HepG2 (cell line): ENCODE measurements around the gene SIGLEC1. TPM values are rescaled to one million over a fixed set of nuclear protein-coding genes. Genes with fewer than 3 reads are reported as not detected.

Experiments
- ATAC-seq: fragments of 200-7000 bp; cut with Tn5 transposase; 3 replicates; pipeline ENCODE4 v1.9.1; 2020; ENCODE audit warnings: mild to moderate bottlenecking, moderate library complexity
- BruUV-seq: library from RNA; stranded (reverse); fragments of 400-500 nt; replicated peaks from 2 replicates; lab custom pipeline; 2021; lab: Mats Ljungman, UMichigan
- CTCF ChIA-PET: fragments of 300-600 bp; formaldehyde crosslinking; extraction: SDS; loops from one replicate; lab custom pipeline; 2021; ENCODE audit warnings: low total read pairs, inconsistent platforms, low intra/inter-chr PET ratio; lab: Yijun Ruan, JAX
- POLR2A ChIA-PET: fragments of 350-600 bp; sonication (Branson Sonifier 250); formaldehyde crosslinking; loops from one replicate; lab custom pipeline; 2020; ENCODE audit warnings: antibody characterized with exemption, inconsistent platforms; lab: Yijun Ruan, JAX
- DNase-seq: peaks from one replicate; pipeline ENCODE4 v3.0.0-alpha.2; 2015; ENCODE audit warnings: low spot score
- FAIRE-seq: peaks from 3 replicates; lab custom pipeline; 2011; peaks lifted over from hg19 to GRCh38; lab: Jason Lieb, UNC
- H2AFZ ChIP-seq: one replicate; pipeline ENCODE4 v1.6.1; 2011; ENCODE audit warnings: low read length, inconsistent platforms
- H3K27ac ChIP-seq: fragments of 300-600 bp; 3 replicates; pipeline ENCODE4 v1.8.0; 2011; ENCODE audit warnings: mixed run types, mild to moderate bottlenecking, mixed read lengths, low read length, inconsistent platforms; ENCODE audit not compliant: insufficient read depth; ENCODE audit errors: extremely low read length
- H3K27me3 ChIP-seq, 2 experiments: fragments of 200-600 bp in 1 of 2; 2 replicates in 1 of 2; 3 replicates in 1 of 2; pipeline versions ENCODE4 v1.6.0 to v1.8.0; 2011; ENCODE audit warnings: low read length in 2 of 2, mild to moderate bottlenecking in 2 of 2, moderate library complexity in 2 of 2, inconsistent platforms in 1 of 2; ENCODE audit not compliant: insufficient read depth in 2 of 2, control insufficient read depth in 1 of 2
- H3K36me3 ChIP-seq, 2 experiments: fragments of 200-600 bp in 1 of 2; replicated peaks in 1 of 2; 2 replicates in 1 of 2; 3 replicates in 1 of 2; pipeline versions ENCODE4 v1.5.1 to v1.8.0; 2011; ENCODE audit warnings: low read length in 2 of 2, inconsistent platforms in 1 of 2; ENCODE audit not compliant: insufficient read depth in 2 of 2, control insufficient read depth in 1 of 2
- H3K4me1 ChIP-seq: 2 replicates; pipeline ENCODE4 v1.5.1; 2012; ENCODE audit warnings: low read length, inconsistent platforms; ENCODE audit not compliant: insufficient read depth
- H3K4me2 ChIP-seq: 2 replicates; pipeline ENCODE4 v1.6.0; 2011; ENCODE audit warnings: low read depth, low read length, inconsistent platforms
- H3K4me3 ChIP-seq, 3 experiments: fragments of 200-600 bp in 1 of 3; sonication (generic), shearing (Covaris generic) in 1 of 3; replicated peaks in 1 of 3; 2 replicates each; pipeline ENCODE4 v1.5.1; 2011 to 2016; ENCODE audit warnings: low read length in 3 of 3, inconsistent platforms in 2 of 3, low read depth in 2 of 3, mild to moderate bottlenecking in 2 of 3, control low read depth in 1 of 3, mixed read lengths in 1 of 3; ENCODE audit not compliant: insufficient read depth in 1 of 3
- H3K79me2 ChIP-seq: one replicate; pipeline ENCODE4 v1.6.1; 2011; ENCODE audit warnings: low read length, inconsistent platforms; ENCODE audit not compliant: insufficient read depth
- H3K9ac ChIP-seq: 2 replicates; pipeline ENCODE4 v1.6.0; 2011; ENCODE audit warnings: mild to moderate bottlenecking, low read depth, low read length, inconsistent platforms; ENCODE audit not compliant: insufficient read depth
- H3K9me3 ChIP-seq: 2 replicates; pipeline ENCODE4 v1.5.1; 2012; ENCODE audit warnings: mild to moderate bottlenecking, low read length
- H4K20me1 ChIP-seq: 2 replicates; pipeline ENCODE4 v1.6.0; 2011; ENCODE audit warnings: inconsistent platforms, mild to moderate bottlenecking, low read length, moderate library complexity; ENCODE audit not compliant: insufficient read depth
- ETV5 ChIP-seq: IDR thresholded peaks from 2 replicates; pipeline ENCODE4 v1.6.1; 2018; ENCODE audit warnings: missing biosample characterization, missing genetic modification reagents, inconsistent platforms, borderline replicate concordance
- HNF4G ChIP-seq, 2 experiments: sonication (generic) in 1 of 2; formaldehyde crosslinking in 1 of 2; IDR thresholded peaks; 2 replicates each; pipeline versions ENCODE4 v1.4.0 to v1.6.1; 2011 to 2020; ENCODE audit warnings: borderline replicate concordance in 2 of 2, low read depth in 2 of 2, mild to moderate bottlenecking in 2 of 2, low read length in 1 of 2, missing genetic modification reagents in 1 of 2, moderate library complexity in 1 of 2
- KAT2B ChIP-seq: fragments of 150-350 bp; IDR thresholded peaks from 2 replicates; pipeline ENCODE4 v1.6.1; 2014; ENCODE audit warnings: low read depth, low read length, borderline replicate concordance
- KDM4B ChIP-seq: sonication (generic); formaldehyde crosslinking; IDR thresholded peaks from 2 replicates; pipeline ENCODE4 v1.4.0; 2020; ENCODE audit warnings: missing genetic modification reagents
- NCOA5 ChIP-seq: sonication (generic); formaldehyde crosslinking; IDR thresholded peaks from 2 replicates; pipeline ENCODE4 v1.4.0; 2020; ENCODE audit warnings: missing genetic modification reagents
- PITX1 ChIP-seq: sonication (generic); formaldehyde crosslinking; IDR thresholded peaks from 2 replicates; pipeline ENCODE4 v1.5.1; 2020; ENCODE audit warnings: mild to moderate bottlenecking, missing genetic modification reagents
- PRDM15 ChIP-seq: sonication (generic); formaldehyde crosslinking; IDR thresholded peaks from 2 replicates; pipeline ENCODE4 v1.4.0; 2020; ENCODE audit warnings: missing genetic modification reagents
- RARA ChIP-seq: IDR thresholded peaks from 2 replicates; pipeline ENCODE4 v1.6.1; 2016; ENCODE audit warnings: missing genetic modification reagents, missing compliant biosample characterization
- SKI ChIP-seq: fragments of 450-650 bp; IDR thresholded peaks from one replicate; pipeline ENCODE4 v1.6.1; 2018; ENCODE audit warnings: mild to moderate bottlenecking; ENCODE audit not compliant: partially characterized antibody
- XRCC5 ChIP-seq: fragments of 200-400 bp; formaldehyde crosslinking; optimal IDR thresholded peaks from 2 replicates; pipeline ENCODE3; 2017; ENCODE audit warnings: mild to moderate bottlenecking, low read length
- ZNF101 ChIP-seq: sonication (generic); formaldehyde crosslinking; IDR thresholded peaks from 2 replicates; pipeline ENCODE4 v1.4.0; 2020; ENCODE audit warnings: mild to moderate bottlenecking, low read depth, missing genetic modification reagents, borderline replicate concordance
- ZNF407 ChIP-seq: sonication (generic); formaldehyde crosslinking; IDR thresholded peaks from one replicate; pipeline ENCODE4 v1.5.1; 2020; ENCODE audit warnings: mild to moderate bottlenecking, missing genetic modification reagents; ENCODE audit errors: not compliant biosample characterization
- ZNF446 ChIP-seq: sonication (generic); formaldehyde crosslinking; IDR thresholded peaks from 2 replicates; pipeline ENCODE4 v1.5.0; 2020; ENCODE audit warnings: mild to moderate bottlenecking, missing genetic modification reagents
- ZNF678 ChIP-seq: sonication (generic); formaldehyde crosslinking; IDR thresholded peaks from 2 replicates; pipeline ENCODE4 v1.4.0; 2020; ENCODE audit warnings: mild to moderate bottlenecking, missing genetic modification reagents
- WGBS: methylation state at CpG from one replicate; pipeline ENCODE4 v1.1.6; 2017; ENCODE audit warnings: low lambda C conversion rate; 5-methylcytosine and 5-hydroxymethylcytosine counted together
- in situ Hi-C: cut with HindIII; loops from 2 replicates; pipeline ENCODE4 v1.10.0; 2017; ENCODE audit warnings: low pct_unique_long_range_greater_than_20kb; ENCODE audit not compliant: extremely low pct_ligation_motif_present
- intact Hi-C: fragments of 100-400 bp; cut with micrococcal nuclease; formaldehyde crosslinking; loops from one replicate; pipeline ENCODE4 v1.10.0; 2022; ENCODE audit not compliant: unreplicated experiment
- polyA plus RNA-seq, 8 experiments: library from polyadenylated mRNA; depleted of rRNA in 3 of 8; stranded (reverse) in 7 of 8; unstranded in 1 of 8; fragments of >200 nt; fragmentation: Illumina TruSeq in 4 of 8; extraction: Trizol in 4 of 8; gene quantifications; 2 replicates each; pipeline versions ENCODE4 v1.2.1 to v1.2.3, GENCODE V29; 2011 to 2016; ENCODE audit warnings: low read depth in 4 of 8, missing spikeins in 1 of 8, mixed read lengths in 1 of 8; ENCODE audit not compliant: insufficient read depth in 1 of 8
- total RNA-seq, 5 experiments: library from RNA; depleted of rRNA; stranded (reverse); fragments of >200 nt; fragmentation: Illumina TruSeq; extraction: Trizol; gene quantifications; 2 replicates each; pipeline ENCODE4 v1.2.3, GENCODE V29; 2016; ENCODE audit warnings: low read depth in 1 of 5

SIGLEC1 gene
- total and polyA plus RNA-seq, 2 of the 13 experiments (the other 11 are each of a cell fraction or from before 2014, with no cell fraction given), result 0.01 TPM; not detected in 1

GRCh38 chr20:3735768-3736167, 23.4 kb upstream of the SIGLEC1 start:
- FAIRE-seq (no peak), DNase-seq (no peak)
- BruUV-seq, result no TSS peak
- no peak for TF ChIP-seq NCOA5
- no peak for TF ChIP-seq PITX1 (CRISPR knock-in tag)
- no peak for TF ChIP-seq ZNF407
- TF ChIP-seq ZNF101 (CRISPR knock-in tag), result no peak
- TF ChIP-seq SKI, result no peak
- TF ChIP-seq XRCC5, result no peak
- no peak for TF ChIP-seq PRDM15 (CRISPR knock-in tag)
- TF ChIP-seq ZNF678 (CRISPR knock-in tag), result no peak
- no peak for TF ChIP-seq ETV5 (CRISPR knock-in tag)
- TF ChIP-seq KAT2B, result no peak
- TF ChIP-seq HNF4G (IDR thresholded peaks at IDR 0.05; ENCODE audit: borderline replicate concordance, low read depth, low read length), result no peak
- no peak for TF ChIP-seq HNF4G (CRISPR knock-in tag; IDR thresholded peaks at IDR 0.05; ENCODE audit: borderline replicate concordance, low read depth)
- TF ChIP-seq ZNF446, result no peak
- no peak for TF ChIP-seq RARA (CRISPR knock-in tag)
- TF ChIP-seq KDM4B (CRISPR knock-in tag), result no peak

More at GRCh38 chr20:3735768-3736167, 23.4 kb upstream of the SIGLEC1 start:
- Histone ChIP-seq H3K4me2 (no peak overlapping the region), H3K9ac (no peak overlapping the region), H3K27me3 (peaks cover 12 to 40% of the 10 kb centered on the region in 2 experiments), H3K36me3 (no peaks in the 10 kb centered on the region), H4K20me1 (no peaks in the 10 kb centered on the region), H2AFZ (no peak overlapping the region), H3K79me2 (no peaks in the 10 kb centered on the region), H3K27ac (no peak overlapping the region), H3K4me3 (no peak overlapping the region), H3K4me1 (peaks cover 42% of the 10 kb centered on the region), H3K9me3 (no peaks in the 10 kb centered on the region)
- 23% methylated on average over 4 of the region's 4 CpGs for WGBS
- ChIA-PET CTCF (no interaction called here), POLR2A (interaction anchor here (1.2 kb wide), 1 partner anchor 9 kb away, joined by 5 read pairs; no protein-coding TSS in a partner anchor)
- intact Hi-C loops (no loop called here), in situ Hi-C loops (no loop called here)
- ATAC-seq, result no peak
